ENCODE measurements around the gene TMOD3.

Gene TMOD3

GRCh38 chr15:51802593-51802992 lies 26.9 kb upstream of the TMOD3 start:
- Mint-ChIP-seq H3K36me3 (ENCODE audit: low read depth) (peaks cover 6% of the 10 kb centered on the region), H3K4me1 (no peaks in the 10 kb centered on the region), H3K9me3 (no peaks in the 10 kb centered on the region), H3K27ac (no peak overlapping the region), H3K27me3 (ENCODE audit: low read depth) (no peaks in the 10 kb centered on the region), H3K4me3 (no peak overlapping the region)
- TF ChIP-seq CTCF (IDR thresholded peaks at IDR 0.05; ENCODE audit: unreplicated experiment in 3 of 3) = no peak

GRCh38 chr15:51803965-51804364 lies 25.5 kb upstream of the TMOD3 start:
- TF ChIP-seq CTCF (IDR thresholded peaks at IDR 0.05; ENCODE audit: unreplicated experiment in 3 of 3) = no peak
- Mint-ChIP-seq H3K4me3 (no peak overlapping the region), H3K27me3 (ENCODE audit: low read depth) (no peaks in the 10 kb centered on the region), H3K36me3 (ENCODE audit: low read depth) (peaks cover 6% of the 10 kb centered on the region), H3K4me1 (no peaks in the 10 kb centered on the region), H3K9me3 (no peaks in the 10 kb centered on the region), H3K27ac (no peak overlapping the region)

- Mint-ChIP-seq H3K4me1 (no peaks in the 10 kb centered on the region), H3K27ac (no peak overlapping the region), H3K36me3 (ENCODE audit: low read depth) (peaks cover 6% of the 10 kb centered on the region), H3K9me3 (no peaks in the 10 kb centered on the region), H3K27me3 (ENCODE audit: low read depth) (no peaks in the 10 kb centered on the region), H3K4me3 (no peak overlapping the region)
- no peak for TF ChIP-seq CTCF (IDR thresholded peaks at IDR 0.05; ENCODE audit: unreplicated experiment in 3 of 3)
These were observed 23.3 kb upstream of the TMOD3 start for GRCh38 chr15:51806123-51806522.

- TF ChIP-seq CTCF (IDR thresholded peaks at IDR 0.05; ENCODE audit: unreplicated experiment in 3 of 3) = no peak
- Mint-ChIP-seq H3K27ac (no peak overlapping the region), H3K36me3 (ENCODE audit: low read depth) (peaks cover 6% of the 10 kb centered on the region), H3K4me3 (no peak overlapping the region), H3K9me3 (no peaks in the 10 kb centered on the region), H3K4me1 (no peaks in the 10 kb centered on the region), H3K27me3 (ENCODE audit: low read depth) (no peaks in the 10 kb centered on the region)
These were observed 20.0 kb upstream of the TMOD3 start for GRCh38 chr15:51809457-51809856.

GRCh38 chr15:51812598-51812997 lies 16.9 kb upstream of the TMOD3 start:
- Mint-ChIP-seq H3K27me3 (ENCODE audit: low read depth) (no peaks in the 10 kb centered on the region), H3K4me1 (no peaks in the 10 kb centered on the region), H3K4me3 (no peak overlapping the region), H3K36me3 (ENCODE audit: low read depth) (no peaks in the 10 kb centered on the region), H3K9me3 (no peaks in the 10 kb centered on the region), H3K27ac (no peak overlapping the region)
- no peak for TF ChIP-seq CTCF (IDR thresholded peaks at IDR 0.05; ENCODE audit: unreplicated experiment in 3 of 3)

- H3K9me3 Mint-ChIP-seq = peaks cover 4% of the 10 kb centered on the region
- no peaks in the 10 kb centered on the region for H3K36me3 Mint-ChIP-seq (ENCODE audit: low read depth)
- H3K27me3 Mint-ChIP-seq (ENCODE audit: low read depth) = no peaks in the 10 kb centered on the region
- no peak overlapping the region for H3K4me3 Mint-ChIP-seq
- no peak overlapping the region for H3K27ac Mint-ChIP-seq
- no peaks in the 10 kb centered on the region for H3K4me1 Mint-ChIP-seq
- no peak for TF ChIP-seq CTCF (IDR thresholded peaks at IDR 0.05; ENCODE audit: unreplicated experiment in 3 of 3)
These were observed 14.8 kb upstream of the TMOD3 start for GRCh38 chr15:51814606-51815005.

Data from nephron (organoid).